GM18519 (cell line): ENCODE measurements around the gene RAB39B.
"Not testable (repeated sequence)": the region's sequence is repeated elsewhere in the genome, so short reads cannot be mapped to it uniquely, and the experiment has no call there.

Experiments
- ATAC-seq: cut with Tn5 transposase; IDR thresholded peaks from one replicate; pipeline ENCODE4 v1.9.1; 2021; ENCODE audit warnings: mild to moderate bottlenecking, moderate library complexity; ENCODE audit not compliant: unreplicated experiment, low FRiP score

Gene RAB39B

GRCh38 chrX:155263854-155264628 lies at the start of gene RAB39B:
TSS of gene RAB39B (minus strand) at chrX:155264491. CDS start at chrX:155264288, 203 bp downstream.
- ATAC-seq, result peak; percentile 94

DNA sequence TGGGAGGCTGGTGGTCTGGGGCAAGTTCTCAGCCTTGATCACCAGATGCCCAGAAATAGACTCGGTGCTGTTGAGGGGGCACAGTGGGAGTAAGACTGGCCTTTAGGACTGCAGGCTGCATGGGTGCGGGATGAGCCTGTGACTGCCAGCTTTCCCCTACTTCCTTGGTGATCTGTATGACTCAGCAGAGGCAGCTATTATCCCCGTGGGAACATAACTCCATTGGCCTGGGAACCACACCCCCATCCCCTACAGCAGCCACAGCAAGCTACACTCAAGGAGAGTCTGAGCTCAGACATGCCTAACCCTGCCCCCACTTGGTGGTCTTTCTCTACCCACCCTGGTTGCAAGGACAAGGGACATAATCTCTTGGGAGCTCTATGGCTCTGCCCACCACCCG lies 49.5 kb upstream of the RAB39B start:
- no peak for ATAC-seq

GRCh38 chrX:155293771-155294170 lies 29.5 kb upstream of the RAB39B start:
- ATAC-seq, result no peak

DNA sequence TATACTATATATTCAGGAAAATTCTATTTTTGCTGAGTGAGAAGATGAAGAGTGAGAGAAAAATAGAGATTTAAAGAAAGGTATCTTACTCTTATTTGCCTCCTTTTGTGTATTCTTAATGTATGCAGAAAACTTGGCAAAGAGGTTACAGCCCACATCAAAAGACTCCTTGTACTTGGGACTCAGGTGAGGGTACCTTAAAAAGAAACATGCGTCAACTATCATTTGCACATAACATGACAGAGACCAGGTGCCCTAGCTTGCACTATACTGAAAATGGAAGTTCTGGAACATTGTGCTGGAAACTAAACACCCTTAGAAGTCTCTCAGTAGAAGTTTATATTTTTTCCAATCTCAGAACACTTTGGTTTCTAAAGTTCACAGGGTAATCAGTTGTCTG lies 15.6 kb upstream of the RAB39B start:
- no peak for ATAC-seq

- ATAC-seq, result no peak
Measured at GRCh38 chrX:155270969-155271368, 6.7 kb upstream of the RAB39B start.

DNA sequence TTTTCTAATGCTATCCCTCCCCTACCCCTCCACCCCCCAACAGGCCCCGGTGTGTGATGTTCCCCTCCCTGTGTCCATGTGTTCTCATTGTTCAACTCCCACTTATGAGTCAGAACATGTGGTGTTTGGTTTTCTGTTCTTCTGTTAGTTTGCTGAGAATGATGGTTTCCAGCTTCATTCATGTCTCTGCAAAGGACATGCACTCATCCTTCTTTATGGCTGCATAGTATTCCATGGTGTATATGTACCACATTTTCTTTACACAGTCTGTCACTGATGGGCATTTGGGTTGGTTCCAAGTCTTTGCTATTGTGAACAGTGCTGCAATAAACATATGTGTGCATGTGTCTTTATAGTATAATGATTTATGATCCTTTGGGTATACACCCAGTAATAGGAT lies 3.7 kb upstream of the RAB39B start:
- not testable (repeated sequence) for ATAC-seq

DNA sequence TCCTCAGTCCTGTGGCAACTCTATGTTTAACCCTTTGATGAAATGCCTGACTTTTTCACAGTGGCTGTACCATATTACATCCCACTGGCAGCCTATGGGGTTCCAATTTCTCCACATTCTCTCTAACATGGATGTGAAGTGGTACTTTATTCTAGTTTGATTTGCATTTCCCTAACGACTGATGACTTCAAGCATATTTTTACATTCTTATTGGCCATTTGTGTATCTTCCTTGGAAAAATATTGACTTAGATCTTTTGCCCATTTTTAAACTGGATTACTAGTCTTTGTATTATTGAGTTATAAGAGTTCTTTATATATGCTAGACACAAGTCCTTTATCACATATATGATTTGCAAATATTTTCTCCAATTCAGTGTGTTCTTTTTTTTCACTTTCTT lies 2.1 kb upstream of the RAB39B start:
- ATAC-seq, result no peak

DNA sequence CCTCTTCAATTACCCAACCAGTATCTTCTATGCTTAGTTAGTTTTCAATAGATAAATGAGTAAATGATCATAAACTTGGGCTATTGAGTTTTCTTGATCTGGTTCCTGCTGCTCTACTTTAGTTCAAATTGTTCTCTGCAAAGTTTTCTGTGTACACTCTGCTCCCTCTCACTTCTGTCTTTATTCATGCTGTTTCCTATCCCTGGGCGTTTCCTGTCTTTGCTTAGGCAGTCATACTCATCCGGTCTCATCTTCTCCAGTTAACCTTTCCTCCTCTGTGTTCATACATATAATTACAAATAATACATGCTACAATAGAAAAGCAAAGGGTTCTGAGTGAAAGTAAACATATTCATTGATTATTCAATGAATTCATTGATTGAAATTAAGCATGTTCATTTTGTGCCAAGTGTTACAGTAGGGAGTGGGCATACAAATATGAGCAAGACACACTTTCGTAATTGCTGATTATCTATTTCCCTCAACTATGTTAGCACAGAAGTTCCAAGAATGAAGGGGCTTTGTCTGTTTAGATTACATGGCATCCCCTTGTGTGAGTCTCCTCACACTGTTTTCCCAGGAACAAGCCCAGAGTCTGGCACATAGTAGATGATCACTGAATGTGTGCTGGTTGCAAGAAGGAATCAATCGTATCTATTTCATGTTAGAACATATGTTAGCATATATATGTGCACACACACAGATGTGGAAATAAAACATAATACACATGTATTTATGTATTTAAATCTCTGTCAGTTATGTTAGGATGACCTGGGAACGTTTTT lies 1.1 kb downstream of the RAB39B start:
- no peak for ATAC-seq

DNA sequence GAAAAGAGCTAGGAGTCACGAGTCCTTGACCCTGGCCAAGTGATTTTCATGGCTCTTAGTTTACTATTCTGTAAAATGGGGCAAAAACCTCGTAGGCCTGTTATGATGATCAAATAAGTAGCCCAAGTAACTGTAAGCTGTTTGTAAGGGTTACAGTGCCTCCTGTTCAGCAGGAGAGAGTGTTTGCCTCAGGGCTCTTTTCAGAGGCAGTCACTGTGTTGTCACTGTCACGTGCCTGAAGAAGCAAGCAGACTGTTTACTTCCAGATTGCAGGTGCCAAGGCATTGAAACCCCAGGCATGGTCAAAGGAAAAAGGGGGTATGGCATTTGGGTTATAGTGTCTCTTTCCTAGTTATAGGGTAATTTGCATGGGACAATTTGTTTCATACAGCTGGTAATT lies 4.5 kb downstream of the RAB39B start:
- ATAC-seq, result no peak

GRCh38 chrX:155251391-155251790 lies 12.9 kb downstream of the RAB39B start:
- no peak for ATAC-seq

GRCh38 chrX:155247497-155247896 lies 16.8 kb downstream of the RAB39B start:
- no peak for ATAC-seq

GRCh38 chrX:155246748-155247147 lies 17.5 kb downstream of the RAB39B start:
- ATAC-seq, result no peak

GRCh38 chrX:155242300-155242699 lies 22.0 kb downstream of the RAB39B start:
- ATAC-seq, result no peak

DNA sequence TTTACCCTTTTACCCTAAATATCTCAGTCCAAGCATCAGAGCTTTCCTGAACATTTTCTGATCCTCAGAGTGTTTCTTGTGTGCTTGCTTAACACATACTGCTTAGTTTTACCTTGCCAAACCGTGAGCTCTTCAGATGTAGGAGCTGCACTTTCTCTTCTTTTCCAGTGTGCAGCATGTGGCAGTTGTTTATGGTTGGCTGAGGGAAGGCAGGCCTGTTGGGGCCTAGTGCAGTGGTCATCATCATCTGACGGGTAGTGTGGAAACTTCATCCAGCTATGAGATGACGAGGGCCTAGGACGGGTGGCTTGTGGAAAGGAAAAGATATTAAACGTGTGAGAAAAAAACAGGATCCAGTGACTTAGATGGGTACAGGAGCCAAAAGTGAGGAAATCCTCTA lies 26.6 kb downstream of the RAB39B start:
- ATAC-seq, result no peak

DNA sequence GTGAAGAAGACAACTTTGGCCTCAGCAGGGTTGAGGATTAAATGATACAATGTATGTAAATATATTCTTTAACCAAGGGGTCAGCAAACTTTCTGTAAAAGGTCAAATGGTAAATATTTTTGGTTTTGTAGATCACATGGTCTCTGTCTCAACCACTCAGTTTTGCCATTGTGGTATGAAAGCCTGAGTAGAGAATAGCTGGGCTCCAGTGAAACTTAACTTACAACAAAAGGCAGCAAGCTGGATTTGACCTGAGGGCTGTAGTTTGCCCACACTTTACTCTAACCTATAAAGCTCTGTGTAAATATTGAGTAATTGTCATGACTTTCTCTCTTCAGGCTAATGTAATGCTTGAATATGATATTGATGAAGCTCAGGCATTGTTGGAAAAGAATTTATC lies 28.4 kb downstream of the RAB39B start:
- no peak for ATAC-seq

GRCh38 chrX:155231163-155231562 lies 33.1 kb downstream of the RAB39B start:
- peak; percentile 77 for ATAC-seq

- ATAC-seq, result no peak
Measured at GRCh38 chrX:155225774-155226173, 38.5 kb downstream of the RAB39B start.

GRCh38 chrX:155223746-155224145 lies 40.5 kb downstream of the RAB39B start:
- not testable (repeated sequence) for ATAC-seq

DNA sequence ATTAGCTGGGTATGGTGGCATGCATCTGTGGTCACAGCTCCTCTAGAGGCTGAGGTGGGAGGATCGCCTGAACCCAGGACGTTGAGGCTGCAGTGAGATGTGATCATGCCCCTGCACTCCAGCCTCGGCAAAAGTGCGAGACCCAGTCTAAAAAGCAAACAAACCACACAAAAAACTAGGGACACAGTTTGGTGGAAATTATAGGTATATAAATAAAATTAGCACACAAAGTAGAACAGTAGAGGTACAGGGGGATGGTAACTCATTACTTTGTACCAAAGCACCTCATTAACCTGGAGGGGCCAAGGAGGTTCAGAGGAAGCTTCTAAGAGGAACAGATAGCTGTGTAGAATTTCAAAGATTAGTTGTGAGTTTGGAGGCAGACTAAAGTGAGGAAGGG lies 42.9 kb downstream of the RAB39B start:
- no peak for ATAC-seq

DNA sequence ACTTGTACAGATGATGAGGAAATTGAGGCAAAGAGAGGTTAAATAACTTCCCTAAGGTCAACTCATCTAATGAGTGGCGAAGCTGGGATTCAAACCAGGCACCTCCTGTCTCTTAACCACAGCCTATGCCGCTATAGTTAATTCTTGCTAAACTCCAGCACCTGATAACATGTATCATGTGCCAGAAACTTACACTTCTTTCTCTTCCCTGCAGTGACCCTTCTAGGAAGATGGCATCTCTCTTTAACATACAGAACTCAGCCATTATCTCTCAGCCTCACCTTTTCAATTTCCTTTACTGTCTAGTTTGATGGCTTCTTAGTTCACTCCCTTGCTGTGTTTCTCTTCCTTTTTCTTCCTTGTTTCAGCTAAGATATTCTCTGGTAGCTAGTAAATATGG lies 45.5 kb downstream of the RAB39B start:
- no peak for ATAC-seq

GRCh38 chrX:155216940-155217440 lies 47.3 kb downstream of the RAB39B start:
- ATAC-seq, result no peak
